GM23338 (cell line): Measurements from ENCODE around the gene HCN2. TPM values are rescaled to one million over a fixed set of nuclear protein-coding genes. Genes with fewer than 3 reads are reported as not detected.

Experiments used
- ATAC-seq: fragments of 200-7000 bp; cut with Tn5 transposase; 3 replicates; pipeline ENCODE4 v1.9.1; 2020
- DNase-seq: peaks from one replicate; pipeline ENCODE4 v3.0.0-alpha.2; 2015; ENCODE audit warnings: low spot score
- H2AFZ ChIP-seq: fragments of 200-600 bp; sonication (generic); 2 replicates; pipeline ENCODE4 v1.8.0; 2016; ENCODE audit warnings: antibody characterized with exemption, mild to moderate bottlenecking, moderate library complexity
- H3F3A ChIP-seq: fragments of 200-600 bp; sonication (generic); replicated peaks from 2 replicates; pipeline ENCODE4 v1.8.0; 2017; ENCODE audit warnings: antibody characterized with exemption, mixed run types, low read depth
- H3K27ac ChIP-seq: fragments of 200-600 bp; sonication (generic); 2 replicates; pipeline ENCODE4 v1.6.1; 2016; ENCODE audit warnings: low read depth
- H3K27me3 ChIP-seq: fragments of 200-600 bp; sonication (generic); 2 replicates; pipeline ENCODE4 v1.8.0; 2016; ENCODE audit warnings: mild to moderate bottlenecking, mixed run types, moderate library complexity; ENCODE audit not compliant: insufficient read depth
- H3K36me3 ChIP-seq: fragments of 200-600 bp; sonication (generic); 2 replicates; pipeline ENCODE4 v1.8.0; 2016; ENCODE audit warnings: mild to moderate bottlenecking; ENCODE audit not compliant: insufficient read depth
- H3K4me1 ChIP-seq: fragments of 200-600 bp; sonication (generic); 2 replicates; pipeline ENCODE4 v1.8.0; 2016; ENCODE audit warnings: mild to moderate bottlenecking, moderate library complexity; ENCODE audit not compliant: insufficient read depth
- H3K4me2 ChIP-seq: fragments of 200-600 bp; sonication (generic); 2 replicates; pipeline ENCODE4 v1.7.1; 2017; ENCODE audit warnings: mixed run types
- H3K4me3 ChIP-seq: fragments of 200-600 bp; sonication (generic); 2 replicates; pipeline ENCODE4 v1.6.1; 2016; ENCODE audit warnings: mixed run types
- H3K79me2 ChIP-seq: fragments of 200-600 bp; sonication (generic); replicated peaks from 2 replicates; pipeline ENCODE4 v1.8.0; 2017; ENCODE audit warnings: mild to moderate bottlenecking; ENCODE audit not compliant: insufficient read depth
- H3K9me2 ChIP-seq: fragments of 200-600 bp; sonication (generic); 2 replicates; pipeline ENCODE4 v1.8.0; 2017; ENCODE audit not compliant: insufficient read depth
- H4K20me1 ChIP-seq: fragments of 200-600 bp; sonication (generic); replicated peaks from 2 replicates; pipeline ENCODE4 v1.8.0; 2017; ENCODE audit warnings: mild to moderate bottlenecking; ENCODE audit not compliant: insufficient read depth
- H3K27ac Mint-ChIP-seq: 2 replicates; pipeline ENCODE4 v1.8.0; 2020; ENCODE audit warnings: inconsistent platforms, mild to moderate bottlenecking, moderate library complexity, mixed read lengths
- H3K27me3 Mint-ChIP-seq: 3 replicates; pipeline ENCODE4 v1.8.0; 2022; ENCODE audit warnings: low read depth, mild to moderate bottlenecking, moderate library complexity, mixed read lengths, inconsistent platforms; ENCODE audit not compliant: insufficient read depth, poor library complexity
- H3K36me3 Mint-ChIP-seq: 3 replicates; pipeline ENCODE4 v1.8.0; 2021; ENCODE audit warnings: low read depth, mild to moderate bottlenecking, inconsistent platforms, moderate library complexity, mixed read lengths
- H3K4me1 Mint-ChIP-seq: 3 replicates; pipeline ENCODE4 v1.8.0; 2020; ENCODE audit warnings: mild to moderate bottlenecking, inconsistent platforms, mixed read lengths
- H3K4me3 Mint-ChIP-seq: 3 replicates; pipeline ENCODE4 v1.8.0; 2021; ENCODE audit warnings: moderate library complexity, mild to moderate bottlenecking, inconsistent platforms, mixed read lengths
- H3K9me3 Mint-ChIP-seq: 3 replicates; pipeline ENCODE4 v1.8.0; 2020; ENCODE audit warnings: moderate library complexity, mild to moderate bottlenecking, inconsistent platforms, mixed read lengths
- CREB1 ChIP-seq: fragments of 250-450 bp; sonication (Bioruptor Pico); IDR thresholded peaks from 2 replicates; pipeline ENCODE4 v1.5.0; 2020; ENCODE audit warnings: low read depth, mild to moderate bottlenecking, moderate library complexity
- CTCF ChIP-seq, 2 experiments: fragments of 200-600 bp in 1 of 2; sonication (generic) in 1 of 2; conservative IDR thresholded peaks; 2 replicates each; pipeline versions ENCODE4 v1.5.1 to v1.6.1; 2016 to 2017; ENCODE audit warnings: antibody characterized with exemption in 2 of 2, low read depth in 2 of 2, mild to moderate bottlenecking in 2 of 2, moderate library complexity in 1 of 2
- ETS1 ChIP-seq: IDR thresholded peaks from 2 replicates; pipeline ENCODE4 v1.6.1; 2016; ENCODE audit warnings: antibody characterized with exemption
- EZH2 ChIP-seq: fragments of 200-600 bp; sonication (generic); IDR thresholded peaks from one replicate; pipeline ENCODE4 v1.8.0; 2017; ENCODE audit warnings: antibody characterized with exemption, mild to moderate bottlenecking, low read depth; ENCODE audit not compliant: unreplicated experiment
- EZH2phosphoT487 ChIP-seq: fragments of 200-600 bp; sonication (generic); IDR thresholded peaks from one replicate; pipeline ENCODE4 v1.8.1; 2018; ENCODE audit warnings: antibody characterized with exemption; ENCODE audit not compliant: unreplicated experiment
- JUNB ChIP-seq: IDR thresholded peaks from one replicate; pipeline ENCODE4 v1.6.1; 2016; ENCODE audit warnings: antibody characterized with exemption; ENCODE audit not compliant: unreplicated experiment
- NANOG ChIP-seq: IDR thresholded peaks from 2 replicates; pipeline ENCODE4 v1.6.1; 2016; ENCODE audit warnings: antibody characterized with exemption, borderline replicate concordance
- POLR2AphosphoS5 ChIP-seq: IDR thresholded peaks from 2 replicates; pipeline ENCODE4 v1.6.1; 2016; ENCODE audit warnings: antibody characterized with exemption, low read depth
- REST ChIP-seq: IDR thresholded peaks from one replicate; pipeline ENCODE4 v1.6.1; 2018; ENCODE audit warnings: antibody characterized with exemption; ENCODE audit not compliant: unreplicated experiment
- STAT1 ChIP-seq: IDR thresholded peaks from one replicate; pipeline ENCODE4 v1.6.1; 2016; ENCODE audit warnings: antibody characterized with exemption; ENCODE audit not compliant: unreplicated experiment
- ZNF114 ChIP-seq: fragments of 250-450 bp; sonication (Bioruptor Pico); IDR thresholded peaks from 2 replicates; pipeline ENCODE4 v1.5.0; 2020; ENCODE audit warnings: mild to moderate bottlenecking, moderate library complexity
- ZNF331 ChIP-seq: fragments of 250-450 bp; sonication (Bioruptor Pico); IDR thresholded peaks from 2 replicates; pipeline ENCODE4 v1.5.0; 2020; ENCODE audit warnings: low read depth, mild to moderate bottlenecking, moderate library complexity
- ZNF462 ChIP-seq: fragments of 250-450 bp; sonication (Bioruptor Pico); IDR thresholded peaks from 2 replicates; pipeline ENCODE4 v1.5.0; 2020; ENCODE audit warnings: mild to moderate bottlenecking, moderate library complexity
- polyA plus RNA-seq: library from polyadenylated mRNA; unstranded; fragments of >200 nt; fragmentation: Nextera tagmentation; extraction: Ambion mirVana; gene quantifications from 2 replicates; pipeline ENCODE4 v1.2.1, GENCODE V29; 2016
- total RNA-seq: library from RNA; depleted of rRNA; stranded (reverse); fragments of >200 nt; shearing (Covaris generic); gene quantifications from 2 replicates; pipeline ENCODE4 v1.2.3, GENCODE V29; 2014

The HCN2 gene
- total and polyA plus RNA-seq, 2 experiments from 2014 or later, result 0.06 to 2.9 TPM

- H3F3A ChIP-seq, result no peaks in the 10 kb centered on the region
- Mint-ChIP-seq H3K27me3 (peaks cover 17% of the 10 kb centered on the region), H3K9me3 (no peaks in the 10 kb centered on the region), H3K27ac (no peak overlapping the region), H3K4me3 (no peak overlapping the region), H3K4me1 (peaks cover 3% of the 10 kb centered on the region; the same call in 2 of the 3 replicates), H3K36me3 (peaks cover 31% of the 10 kb centered on the region)
- H3K36me3 ChIP-seq, result no peaks in the 10 kb centered on the region
- H3K27me3 ChIP-seq, result no peaks in the 10 kb centered on the region
- H3K4me1 ChIP-seq, result no peaks in the 10 kb centered on the region
- TF ChIP-seq CREB1 (CRISPR knock-in tag) (no peak), STAT1 (no peak), ZNF462 (no peak), EZH2phosphoT487 (no peak), JUNB (no peak), CTCF (conservative IDR thresholded peaks at IDR 0.05; ENCODE audit: low read depth in 2 of 2) (no peak), ETS1 (no peak), REST (no peak), POLR2AphosphoS5 (no peak), ZNF114 (no peak), EZH2 (no peak), NANOG (no peak), ZNF331 (CRISPR knock-in tag) (no peak)
- no peak overlapping the region for H3K27ac ChIP-seq
- H3K4me3 ChIP-seq, result no peak overlapping the region
- ATAC-seq (peak; percentile 71), DNase-seq (peak; percentile 72)
- no peaks in the 10 kb centered on the region for H3K79me2 ChIP-seq
- H3K4me2 ChIP-seq, result peak overlapping the region; percentile 38; the same call in 1 of the 2 replicates
- no peak overlapping the region for H2AFZ ChIP-seq
- H4K20me1 ChIP-seq, result peaks cover 4% of the 10 kb centered on the region; the same call in 1 of the 2 replicates
- H3K9me2 ChIP-seq, result no peaks in the 10 kb centered on the region
Observed at GRCh38 chr19:616062-616700, 26.5 kb downstream of the HCN2 start.
